Erythroblast (primary cell): Measurements from ENCODE around the gene C10orf90.

Experiments used
- DNase-seq, 2 experiments: peaks; one replicate each; lab custom pipeline; 2025; lab: John Stamatoyannopoulos, UW
- GATA1 ChIP-seq: IDR thresholded peaks from 2 replicates; pipeline ENCODE4 v1.6.1; 2011; ENCODE audit warnings: low read depth, mild to moderate bottlenecking, control low read depth, low read length, moderate library complexity
- POLR2A ChIP-seq: IDR thresholded peaks from 2 replicates; pipeline ENCODE4 v1.6.1; 2011; ENCODE audit warnings: mild to moderate bottlenecking, low read length

The C10orf90 gene, protein sequence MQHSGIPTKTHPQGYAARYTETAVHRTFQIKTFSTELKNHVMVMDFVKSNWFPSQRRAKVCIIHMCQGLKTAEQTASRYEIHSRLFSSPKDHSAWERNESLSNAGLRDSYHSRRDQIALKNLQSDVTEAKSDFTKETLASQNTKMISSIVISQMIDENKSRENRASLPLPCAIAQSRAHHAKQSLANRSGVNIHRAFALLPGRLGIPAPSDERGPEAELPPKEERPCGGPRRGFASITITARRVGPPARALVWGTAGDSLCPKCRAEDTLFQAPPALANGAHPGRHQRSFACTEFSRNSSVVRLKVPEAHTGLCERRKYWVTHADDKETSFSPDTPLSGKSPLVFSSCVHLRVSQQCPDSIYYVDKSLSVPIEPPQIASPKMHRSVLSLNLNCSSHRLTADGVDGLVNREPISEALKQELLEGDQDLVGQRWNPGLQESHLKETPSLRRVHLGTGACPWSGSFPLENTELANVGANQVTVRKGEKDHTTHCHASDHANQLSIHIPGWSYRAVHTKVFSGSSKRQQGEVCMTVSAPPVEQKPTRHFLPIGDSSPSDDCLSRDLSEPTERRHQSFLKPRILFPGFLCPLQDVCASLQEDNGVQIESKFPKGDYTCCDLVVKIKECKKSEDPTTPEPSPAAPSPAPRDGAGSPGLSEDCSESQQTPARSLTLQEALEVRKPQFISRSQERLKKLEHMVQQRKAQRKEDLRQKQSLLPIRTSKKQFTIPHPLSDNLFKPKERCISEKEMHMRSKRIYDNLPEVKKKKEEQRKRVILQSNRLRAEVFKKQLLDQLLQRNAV

DNA sequence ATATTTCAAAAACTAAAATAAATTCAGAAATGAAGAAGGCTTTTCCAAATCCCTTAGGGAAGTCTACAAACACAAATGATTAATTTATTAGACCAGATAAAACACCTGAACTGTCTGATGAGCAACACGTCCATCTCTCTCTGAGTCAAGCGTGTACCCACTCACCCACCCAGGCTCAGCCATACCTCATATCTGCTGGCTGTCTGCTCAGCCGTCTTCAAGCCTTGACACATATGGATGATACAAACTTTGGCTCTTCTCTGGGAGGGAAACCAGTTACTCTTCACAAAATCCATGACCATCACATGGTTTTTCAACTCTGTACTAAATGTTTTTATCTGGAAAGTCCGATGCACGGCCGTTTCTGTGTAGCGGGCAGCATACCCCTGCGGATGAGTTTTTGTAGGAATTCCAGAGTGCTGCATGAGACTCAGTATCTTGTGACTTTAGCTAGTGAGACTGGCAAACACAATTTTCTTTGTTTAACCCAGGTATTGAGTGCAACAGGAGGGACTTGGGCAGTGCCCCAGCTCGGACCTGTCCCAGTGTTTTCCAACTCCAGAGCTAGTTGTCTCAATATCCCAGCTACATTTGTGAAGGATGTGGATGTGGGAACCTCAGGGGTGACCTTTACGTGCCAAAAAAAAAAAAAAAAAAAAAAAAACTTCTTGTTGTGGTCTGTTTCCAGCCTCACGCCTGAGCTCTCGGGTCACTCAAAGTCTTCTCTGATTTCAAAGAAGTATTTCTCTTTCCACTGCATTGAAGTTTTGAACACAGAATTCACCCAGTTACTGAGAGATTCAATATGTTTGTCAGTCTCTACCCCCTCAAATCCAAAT, at the start of gene C10orf90:
C10orf90 (minus strand) TSS at position 638 of the 839 bp plus-strand sequence; CDS start at position 425, 213 bp downstream.
- TF ChIP-seq GATA1 (no peak), POLR2A (no peak)
- no peak for DNase-seq

DNA sequence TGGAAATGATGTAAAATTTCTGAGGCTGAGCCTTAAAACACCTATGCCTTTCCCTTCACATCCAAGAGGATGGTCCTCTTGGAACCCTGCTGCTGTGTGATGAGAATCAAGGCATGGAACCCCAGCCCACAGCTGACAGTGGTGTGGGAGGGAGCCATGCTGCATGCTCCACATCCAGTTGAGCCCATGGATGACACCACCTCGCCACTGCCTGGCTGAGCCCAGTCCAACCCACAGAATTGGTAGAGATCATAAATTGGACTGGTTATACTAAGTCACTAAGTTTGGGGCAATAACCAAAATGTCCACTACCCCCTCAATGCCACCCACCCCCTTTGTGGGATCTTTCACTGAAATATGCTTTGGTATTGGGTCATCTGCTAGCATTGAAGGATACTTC, 45.9 kb upstream of the C10orf90 start:
- TF ChIP-seq POLR2A, result no peak
- TF ChIP-seq GATA1, result no peak
- no peak for DNase-seq

DNA sequence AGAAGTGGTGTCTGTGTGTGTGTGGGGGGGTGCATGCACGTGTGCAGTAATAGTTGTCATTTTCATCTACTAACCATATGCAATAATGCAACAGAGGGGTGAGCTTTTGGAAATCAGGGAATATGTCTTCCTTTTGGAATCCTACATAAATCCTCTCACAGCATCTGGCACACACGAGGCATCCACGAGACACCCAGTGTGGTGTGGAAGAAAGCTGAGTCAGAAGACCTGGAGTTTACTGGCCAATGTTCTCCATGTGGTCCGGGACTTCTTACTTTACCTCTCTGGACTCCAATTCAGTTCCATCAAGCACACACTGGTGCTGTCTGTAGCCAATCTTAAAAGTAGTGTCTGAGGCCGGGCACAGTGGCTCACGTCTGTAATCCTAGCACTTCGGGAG, 43.1 kb upstream of the C10orf90 start:
- no peak for DNase-seq
- TF ChIP-seq GATA1 (no peak), POLR2A (no peak)

DNA sequence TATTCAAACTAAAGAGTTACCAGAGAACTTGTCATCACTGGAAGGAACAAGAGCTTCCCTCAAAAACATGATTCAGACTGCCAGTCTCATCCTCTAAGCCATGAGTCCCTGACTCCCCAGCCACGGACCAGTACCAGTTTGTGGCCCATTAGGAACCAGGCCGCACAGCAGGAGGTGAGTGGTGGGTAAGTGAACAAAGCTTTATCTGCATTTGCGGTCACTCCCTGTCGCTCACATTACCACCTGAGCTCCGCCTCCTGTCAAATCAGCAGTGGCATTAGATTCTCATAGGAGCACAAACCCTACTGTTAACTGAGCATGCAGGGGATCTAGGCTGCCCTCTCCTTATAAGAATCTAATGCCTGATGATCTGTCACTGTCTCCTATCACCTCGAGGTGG, 42.2 kb upstream of the C10orf90 start:
- DNase-seq, result no peak
- TF ChIP-seq GATA1, result no peak
- TF ChIP-seq POLR2A, result no peak

DNA sequence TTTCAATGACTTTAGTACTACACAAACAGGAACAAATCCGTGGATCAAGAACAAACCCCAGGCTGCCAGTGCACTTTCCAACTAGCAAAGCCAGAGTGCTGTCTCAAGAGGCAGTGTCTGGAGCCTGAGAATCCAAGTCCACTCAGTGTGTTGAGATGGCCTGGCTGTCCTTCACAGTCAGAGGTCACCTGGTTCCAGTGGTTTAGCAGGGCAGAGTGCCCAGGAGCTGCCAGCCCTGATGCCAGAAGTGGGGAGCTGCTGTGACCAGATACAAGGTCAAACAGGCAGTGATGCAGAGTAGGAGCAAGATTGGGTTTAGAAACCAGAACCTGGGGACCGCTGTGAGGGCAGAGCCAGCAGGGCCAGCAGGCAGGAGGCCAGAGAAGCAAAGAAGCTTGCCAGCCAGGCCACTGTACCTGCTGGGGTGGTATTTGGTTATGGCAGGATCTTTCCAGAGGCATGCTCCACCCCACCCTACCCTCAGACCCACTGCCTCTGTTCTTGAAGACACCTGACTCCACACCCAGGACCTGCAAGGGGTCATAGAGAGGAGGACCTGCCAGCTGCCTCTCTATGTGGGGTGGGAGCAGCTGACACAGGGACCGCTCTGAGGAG, 35.6 kb upstream of the C10orf90 start:
- no peak for TF ChIP-seq POLR2A
- TF ChIP-seq GATA1, result no peak
- DNase-seq, result no peak

DNA sequence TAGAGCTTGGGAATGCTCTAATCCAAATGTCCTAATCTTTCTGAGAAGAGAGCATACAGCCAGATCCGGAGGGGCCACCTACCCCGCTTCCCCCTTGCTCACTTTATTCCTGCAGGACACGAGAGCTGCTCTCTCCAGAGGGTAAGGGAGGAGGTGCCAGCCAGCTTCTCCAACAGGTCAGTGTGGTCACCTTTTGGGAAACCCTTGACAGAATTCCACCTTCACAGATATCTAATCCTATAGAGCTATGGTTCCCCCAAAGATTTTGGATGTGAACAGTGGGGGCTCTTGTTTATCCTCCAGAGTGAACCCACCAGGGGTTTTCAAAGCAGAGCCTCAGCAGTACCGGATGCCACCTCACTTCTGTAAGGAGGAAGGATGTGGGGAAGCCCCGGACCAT, 34.6 kb upstream of the C10orf90 start:
- DNase-seq, result no peak
- TF ChIP-seq GATA1, result no peak
- no peak for TF ChIP-seq POLR2A

DNA sequence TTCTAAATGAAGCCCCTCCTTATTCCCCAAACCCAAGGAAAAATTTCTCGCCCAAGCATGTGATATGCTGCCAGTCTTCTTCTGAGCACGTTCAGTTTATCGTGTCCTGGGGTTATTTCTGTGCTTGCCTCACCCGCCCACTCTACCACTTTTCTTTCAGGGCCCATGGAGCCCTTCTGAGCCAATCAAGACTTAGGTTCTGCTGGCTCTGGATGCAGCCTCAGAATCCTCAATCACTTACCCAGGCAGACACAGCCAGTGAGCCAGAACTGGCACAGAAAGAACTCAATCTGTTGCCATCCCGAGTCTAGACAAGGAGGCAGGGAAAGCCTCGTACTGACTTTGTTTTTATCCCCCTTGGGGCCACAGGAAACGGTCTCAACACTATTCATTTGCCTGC, 34.2 kb upstream of the C10orf90 start:
- DNase-seq, result no peak
- no peak for TF ChIP-seq POLR2A
- no peak for TF ChIP-seq GATA1

DNA sequence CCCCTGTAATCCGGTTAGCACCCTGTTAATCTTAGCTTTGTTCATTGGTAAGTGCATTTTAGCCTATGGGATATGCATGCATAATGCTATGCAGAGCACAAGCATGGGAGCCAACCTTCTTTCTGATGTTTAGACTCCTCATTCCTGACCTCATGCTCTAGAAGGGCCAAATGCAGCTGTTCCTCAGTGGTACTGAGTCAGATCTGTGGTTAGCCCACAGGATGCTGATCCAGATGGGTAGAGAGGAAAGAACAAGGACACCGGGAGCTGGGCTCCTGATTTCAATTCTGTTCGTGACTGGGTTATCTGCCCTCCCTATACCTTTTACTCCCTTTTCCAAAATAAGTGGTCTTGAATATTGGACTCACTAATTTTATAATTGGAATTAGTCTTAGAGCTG, 31.7 kb upstream of the C10orf90 start:
- TF ChIP-seq GATA1, result no peak
- no peak for TF ChIP-seq POLR2A
- DNase-seq, result no peak

DNA sequence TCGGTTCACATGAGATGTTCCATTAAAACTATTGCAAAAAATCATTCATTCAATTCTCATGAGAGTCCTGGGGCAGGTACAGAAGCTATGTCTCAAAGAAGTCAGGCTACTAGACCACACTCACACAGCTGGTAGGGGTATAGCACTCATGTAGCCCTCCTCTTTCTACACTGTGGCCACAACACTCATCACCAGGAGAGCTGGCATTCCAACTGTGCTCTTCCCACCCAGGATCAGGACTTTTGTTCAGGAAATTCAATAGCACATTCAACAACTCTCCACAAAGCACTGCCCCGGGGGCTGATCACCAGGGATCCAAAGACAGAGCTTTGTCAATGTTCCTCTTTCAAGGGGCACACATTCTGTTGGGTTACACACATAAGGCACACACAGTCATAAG, 31.0 kb upstream of the C10orf90 start:
- no peak for TF ChIP-seq POLR2A
- no peak for TF ChIP-seq GATA1
- DNase-seq, result no peak

DNA sequence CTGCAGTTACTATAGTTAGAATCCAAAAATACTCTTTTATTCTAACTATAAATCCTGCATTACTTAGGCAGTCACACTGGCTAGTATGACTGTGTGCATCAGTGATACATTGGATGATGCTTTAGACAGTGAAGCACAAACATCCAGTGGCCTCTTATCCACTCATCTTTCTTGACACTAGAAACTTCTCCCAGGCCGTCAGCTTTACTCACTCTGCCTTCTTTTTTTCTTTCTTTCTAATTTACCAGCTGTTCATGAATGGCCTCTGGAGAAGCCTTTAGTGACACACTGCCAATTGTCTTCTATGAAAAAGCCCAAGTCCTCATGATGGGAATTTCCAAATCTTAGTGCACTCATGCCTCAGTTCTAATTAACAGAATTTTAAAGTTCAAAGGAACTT, 26.2 kb upstream of the C10orf90 start:
- DNase-seq, result no peak

DNA sequence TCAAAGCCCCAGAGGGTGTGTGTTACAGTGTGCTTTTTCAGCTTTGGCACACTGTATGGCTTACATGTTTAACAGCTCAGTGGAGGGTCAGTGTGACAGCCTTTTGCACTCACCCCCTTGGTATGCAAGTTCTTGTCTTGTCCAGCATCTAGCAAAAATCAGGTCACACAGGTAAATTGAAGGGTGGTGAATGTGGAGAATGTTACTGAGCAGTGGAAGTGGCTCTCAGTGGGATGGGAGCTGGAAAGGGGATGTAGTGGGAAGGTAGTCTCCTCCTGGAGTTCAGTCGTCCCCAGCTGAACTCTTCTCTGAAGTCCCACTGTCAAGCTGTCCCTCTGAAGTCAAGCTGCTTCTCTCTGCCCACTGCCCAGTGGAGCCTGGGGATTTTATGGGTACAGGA, 21.0 kb upstream of the C10orf90 start:
- no peak for DNase-seq

More for the DNA sequence above, 26.2 kb upstream of the C10orf90 start:
- no peak for TF ChIP-seq POLR2A
- TF ChIP-seq GATA1, result no peak

DNA sequence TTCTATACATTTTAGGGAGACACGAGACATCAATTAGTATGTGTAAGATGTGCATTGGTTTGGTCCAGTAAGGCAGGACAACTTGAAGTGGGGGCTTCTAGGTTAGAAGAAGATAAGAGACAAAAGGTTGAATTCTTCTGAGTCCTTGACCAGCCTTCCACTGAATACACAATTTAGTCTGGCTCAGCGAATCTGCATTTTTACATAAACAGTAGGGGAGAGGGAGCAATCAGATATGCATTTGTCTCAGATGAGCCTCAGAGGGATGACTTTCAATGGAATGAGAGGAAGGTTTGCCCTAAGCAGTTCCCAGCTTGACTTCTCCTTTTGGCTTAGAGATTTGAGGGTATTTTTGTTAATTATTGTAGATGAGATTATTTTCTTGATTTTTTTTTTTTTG, 20.0 kb upstream of the C10orf90 start:
- no peak for DNase-seq
- no peak for TF ChIP-seq POLR2A
- TF ChIP-seq GATA1, result no peak

More for the DNA sequence above, 21.0 kb upstream of the C10orf90 start:
- no peak for TF ChIP-seq POLR2A
- TF ChIP-seq GATA1, result no peak

DNA sequence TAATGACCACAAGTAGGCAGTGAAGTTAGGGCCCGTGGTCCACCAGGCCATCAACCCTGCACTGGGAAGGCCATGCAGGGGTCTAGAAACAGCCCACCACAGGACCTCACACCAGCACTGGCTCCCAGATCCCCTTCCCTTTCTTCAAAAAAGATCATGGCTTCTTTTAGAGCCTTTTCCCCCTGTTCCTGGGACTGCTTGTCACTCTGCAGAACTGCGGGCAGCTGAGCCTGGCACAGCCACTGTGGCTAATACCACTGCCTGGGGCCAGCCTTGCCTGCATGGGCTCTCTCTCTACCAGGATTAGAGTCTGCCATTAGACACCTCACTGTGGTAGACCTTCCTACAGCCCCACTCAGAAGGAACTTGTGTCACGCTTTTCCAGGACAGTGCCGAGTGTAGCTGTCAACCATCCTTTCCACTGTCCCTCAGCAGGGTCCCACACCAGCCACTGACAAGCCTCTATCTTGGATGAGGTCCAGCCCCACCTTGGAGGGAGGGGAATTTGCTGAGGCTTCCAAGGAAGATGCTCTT, 19.0 kb upstream of the C10orf90 start:
- TF ChIP-seq GATA1, result no peak
- TF ChIP-seq POLR2A, result no peak
- DNase-seq, result no peak
